VCaP (cell line): ENCODE data around the gene SHMT2.

Experiments used
- H3K27ac ChIP-seq: fragments of 450-650 bp; 2 replicates; pipeline ENCODE4 v1.5.1; 2017
- TF ChIP-seq, protein P1 (sequence below): fragments of 450-650 bp; conservative IDR thresholded peaks from 2 replicates; pipeline ENCODE4 v1.5.1; 2017; ENCODE audit warnings: mild to moderate bottlenecking, moderate library complexity

The SHMT2 gene

DNA sequence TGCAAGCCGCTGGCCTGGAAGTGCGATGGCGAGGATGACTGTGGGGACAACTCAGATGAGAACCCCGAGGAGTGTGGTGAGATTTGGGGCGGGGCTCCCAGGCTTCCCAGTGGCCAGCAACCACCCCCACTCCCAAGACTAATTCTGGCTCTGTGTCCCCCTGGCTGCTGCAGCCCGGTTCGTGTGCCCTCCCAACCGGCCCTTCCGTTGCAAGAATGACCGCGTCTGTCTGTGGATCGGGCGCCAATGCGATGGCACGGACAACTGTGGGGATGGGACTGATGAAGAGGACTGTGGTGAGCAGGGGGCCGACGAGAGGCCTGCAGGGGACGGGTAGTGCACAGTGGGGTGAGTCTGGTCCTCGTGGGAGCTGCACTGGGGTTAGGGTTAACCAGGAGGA is 25.1 kb upstream of the SHMT2 start:
- TF ChIP-seq, protein P1, sequence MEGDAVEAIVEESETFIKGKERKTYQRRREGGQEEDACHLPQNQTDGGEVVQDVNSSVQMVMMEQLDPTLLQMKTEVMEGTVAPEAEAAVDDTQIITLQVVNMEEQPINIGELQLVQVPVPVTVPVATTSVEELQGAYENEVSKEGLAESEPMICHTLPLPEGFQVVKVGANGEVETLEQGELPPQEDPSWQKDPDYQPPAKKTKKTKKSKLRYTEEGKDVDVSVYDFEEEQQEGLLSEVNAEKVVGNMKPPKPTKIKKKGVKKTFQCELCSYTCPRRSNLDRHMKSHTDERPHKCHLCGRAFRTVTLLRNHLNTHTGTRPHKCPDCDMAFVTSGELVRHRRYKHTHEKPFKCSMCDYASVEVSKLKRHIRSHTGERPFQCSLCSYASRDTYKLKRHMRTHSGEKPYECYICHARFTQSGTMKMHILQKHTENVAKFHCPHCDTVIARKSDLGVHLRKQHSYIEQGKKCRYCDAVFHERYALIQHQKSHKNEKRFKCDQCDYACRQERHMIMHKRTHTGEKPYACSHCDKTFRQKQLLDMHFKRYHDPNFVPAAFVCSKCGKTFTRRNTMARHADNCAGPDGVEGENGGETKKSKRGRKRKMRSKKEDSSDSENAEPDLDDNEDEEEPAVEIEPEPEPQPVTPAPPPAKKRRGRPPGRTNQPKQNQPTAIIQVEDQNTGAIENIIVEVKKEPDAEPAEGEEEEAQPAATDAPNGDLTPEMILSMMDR = no peak
- no peak overlapping the region for H3K27ac ChIP-seq

DNA sequence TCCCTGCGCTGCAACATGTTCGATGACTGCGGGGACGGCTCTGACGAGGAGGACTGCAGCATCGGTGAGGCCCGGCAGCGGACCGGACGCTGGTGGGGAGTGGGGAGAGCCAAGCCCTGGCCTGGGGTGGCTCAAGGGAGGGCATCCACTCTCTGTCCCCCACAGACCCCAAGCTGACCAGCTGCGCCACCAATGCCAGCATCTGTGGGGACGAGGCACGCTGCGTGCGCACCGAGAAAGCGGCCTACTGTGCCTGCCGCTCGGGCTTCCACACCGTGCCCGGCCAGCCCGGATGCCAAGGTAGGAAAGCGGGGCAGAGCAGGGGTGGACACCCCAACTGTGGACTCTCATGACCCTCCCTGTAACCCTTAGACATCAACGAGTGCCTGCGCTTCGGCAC is 24.3 kb upstream of the SHMT2 start:
- no peak overlapping the region for H3K27ac ChIP-seq

GRCh38 chr12:57205931-57206330 is 23.6 kb upstream of the SHMT2 start:
- H3K27ac ChIP-seq = no peak overlapping the region
- TF ChIP-seq, protein P1 = no peak

More for the DNA sequence above, 24.3 kb upstream of the SHMT2 start:
- TF ChIP-seq, protein P1 = no peak

- H3K27ac ChIP-seq = no peak overlapping the region
- TF ChIP-seq, protein P1 = no peak
Observed at GRCh38 chr12:57207731-57208630, 21.5 kb upstream of the SHMT2 start.

DNA sequence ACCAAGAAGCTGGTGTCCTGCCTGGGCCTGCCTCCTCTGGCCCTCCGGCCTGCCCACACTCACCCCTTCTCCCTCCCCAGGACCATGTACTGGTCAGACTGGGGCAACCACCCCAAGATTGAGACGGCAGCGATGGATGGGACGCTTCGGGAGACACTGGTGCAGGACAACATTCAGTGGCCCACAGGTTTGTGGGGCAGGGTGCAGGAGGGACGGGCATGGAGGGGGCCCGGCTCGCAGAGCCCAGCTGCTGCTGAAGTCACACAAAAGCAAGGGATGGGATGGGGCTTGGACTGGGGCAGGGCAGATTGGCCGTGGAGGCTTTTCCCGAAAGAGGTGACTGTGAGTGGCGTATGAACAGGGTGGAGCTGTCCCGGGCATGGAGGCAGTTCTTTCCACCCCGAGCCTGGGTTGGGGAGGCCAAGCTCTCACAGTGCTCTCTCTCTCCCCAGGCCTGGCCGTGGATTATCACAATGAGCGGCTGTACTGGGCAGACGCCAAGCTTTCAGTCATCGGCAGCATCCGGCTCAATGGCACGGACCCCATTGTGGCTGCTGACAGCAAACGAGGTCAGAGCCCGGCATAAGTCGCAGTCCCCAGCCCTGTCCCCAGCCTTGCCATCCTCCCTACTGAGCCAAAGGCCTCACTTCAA is 20.8 kb upstream of the SHMT2 start:
- no peak overlapping the region for H3K27ac ChIP-seq
- TF ChIP-seq, protein P1 = no peak

DNA sequence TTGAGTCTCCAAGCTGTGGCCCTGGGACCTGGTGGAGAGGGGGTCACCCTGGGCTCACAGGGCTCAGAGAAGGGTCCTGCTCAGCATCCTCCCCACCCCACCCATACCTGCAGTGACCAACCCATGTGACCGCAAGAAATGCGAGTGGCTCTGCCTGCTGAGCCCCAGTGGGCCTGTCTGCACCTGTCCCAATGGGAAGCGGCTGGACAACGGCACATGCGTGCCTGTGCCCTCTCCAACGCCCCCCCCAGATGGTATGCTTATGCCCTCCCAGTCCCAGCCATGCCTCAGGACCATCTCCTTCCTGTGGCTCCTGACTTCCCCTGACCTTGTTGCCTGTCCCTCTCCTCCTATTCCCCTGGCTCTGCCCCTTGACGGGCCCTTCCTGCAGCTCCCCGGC is 19.6 kb upstream of the SHMT2 start:
- TF ChIP-seq, protein P1 = no peak

GRCh38 chr12:57210461-57210860 is 19.1 kb upstream of the SHMT2 start:
- TF ChIP-seq, protein P1 = no peak
- H3K27ac ChIP-seq = no peak overlapping the region

More for the DNA sequence above, 19.6 kb upstream of the SHMT2 start:
- no peak overlapping the region for H3K27ac ChIP-seq
